ENCODE data around the gene ZNF77. TPM values are rescaled to one million over a fixed set of nuclear protein-coding genes. Genes with fewer than 3 reads are reported as not detected.

The ZNF77 gene
- total and polyA plus RNA-seq, 4 donors: 0.90 to 3.5 (median 1.9) TPM

- Histone ChIP-seq H3K9me3 (ENCODE audit: control insufficient read depth in 4 of 4, low read length in 3 of 4) (no peaks in the 10 kb centered on the region), H3K27me3 (ENCODE audit: control insufficient read depth in 4 of 4, insufficient read depth in 4 of 4, low read length in 3 of 4) (no peaks in the 10 kb centered on the region), H3K4me3 (ENCODE audit: low read depth in 1 of 3, low read length in 3 of 3) (no peak overlapping the region), H3K27ac (ENCODE audit: low read depth in 1 of 2, low read length in 2 of 2) (no peak overlapping the region), H3K36me3 (ENCODE audit: control insufficient read depth in 4 of 4, insufficient read depth in 3 of 4, low read depth in 1 of 4, low read length in 3 of 4) (no peaks in the 10 kb centered on the region), H3K4me1 (ENCODE audit: control insufficient read depth in 4 of 4, insufficient read depth in 4 of 4, low read length in 3 of 4) (peaks cover 0 to 5% (median 0%) of the 10 kb centered on the region in 4 donors), H3K9ac (ENCODE audit: low read depth in 1 of 2, low read length in 2 of 2) (no peak overlapping the region)
- no peak for DNase-seq (ENCODE audit: low spot score)
- TF ChIP-seq GABPA (IDR thresholded peaks at IDR 0.05 in 1 of 2, conservative IDR thresholded peaks at IDR 0.05 in 1 of 2): no peak
- TF ChIP-seq NR2F2 (IDR thresholded peaks at IDR 0.05): no peak
- TF ChIP-seq MAX (IDR thresholded peaks at IDR 0.05): no peak
- TF ChIP-seq JUND (IDR thresholded peaks at IDR 0.05): no peak
- WGBS: 96% methylated on average over 5 of the region's 5 CpGs
These were observed 18.4 kb upstream of the ZNF77 start for GRCh38 chr19:2963122-2963521.

GRCh38 chr19:2962018-2962670, 17.4 kb upstream of the ZNF77 start:
- no peak for DNase-seq (ENCODE audit: low spot score)
- H3K4me3 ChIP-seq (ENCODE audit: low read depth in 1 of 3, low read length in 3 of 3): no peak overlapping the region

GRCh38 chr19:2960120-2960519, 15.3 kb upstream of the ZNF77 start:
- Histone ChIP-seq H3K36me3 (ENCODE audit: control insufficient read depth in 4 of 4, insufficient read depth in 3 of 4, low read depth in 1 of 4, low read length in 3 of 4) (no peaks in the 10 kb centered on the region), H3K27ac (ENCODE audit: low read depth in 1 of 2, low read length in 2 of 2) (no peak overlapping the region), H3K4me3 (ENCODE audit: low read depth in 1 of 3, low read length in 3 of 3) (no peak overlapping the region), H3K9ac (ENCODE audit: low read depth in 1 of 2, low read length in 2 of 2) (no peak overlapping the region), H3K9me3 (ENCODE audit: control insufficient read depth in 4 of 4, low read length in 3 of 4) (no peaks in the 10 kb centered on the region), H3K27me3 (ENCODE audit: control insufficient read depth in 4 of 4, insufficient read depth in 4 of 4, low read length in 3 of 4) (no peaks in the 10 kb centered on the region), H3K4me1 (ENCODE audit: control insufficient read depth in 4 of 4, insufficient read depth in 4 of 4, low read length in 3 of 4) (peaks cover 0 to 5% (median 0%) of the 10 kb centered on the region in 4 donors)
- DNase-seq (ENCODE audit: low spot score): no peak
- WGBS: 91% methylated on average over 12 of the region's 12 CpGs
- TF ChIP-seq SP1 (IDR thresholded peaks at IDR 0.05) (no peak), MAX (IDR thresholded peaks at IDR 0.05) (no peak), HNF4G (IDR thresholded peaks at IDR 0.05) (no peak), EGR1 (IDR thresholded peaks at IDR 0.05; ENCODE audit: low read depth in 2 of 2) (no peak), NR2F2 (IDR thresholded peaks at IDR 0.05) (no peak), ATF3 (IDR thresholded peaks at IDR 0.05) (no peak), CTCF (IDR thresholded peaks at IDR 0.05; ENCODE audit: low read depth, low read length, missing input control) (no peak), FOXA1 (IDR thresholded peaks at IDR 0.05) (no peak), TAF1 (conservative IDR thresholded peaks at IDR 0.05) (no peak), RAD21 (IDR thresholded peaks at IDR 0.05) (no peak), RXRA (IDR thresholded peaks at IDR 0.05) (no peak)

More at GRCh38 chr19:2962018-2962670, 17.4 kb upstream of the ZNF77 start:
- 40% methylated on average over 17 of the region's 17 CpGs for WGBS
- TF ChIP-seq FOXA1 (IDR thresholded peaks at IDR 0.05): peak; percentile 26
- TF ChIP-seq CTCF (IDR thresholded peaks at IDR 0.05; ENCODE audit: low read depth, low read length, missing input control): peak; percentile 88
- peak; percentile 60 for TF ChIP-seq NR2F2 (IDR thresholded peaks at IDR 0.05)
- peak; percentile 84 to 90 for TF ChIP-seq JUND (IDR thresholded peaks at IDR 0.05)
- no peak for TF ChIP-seq FOXA2 (IDR thresholded peaks at IDR 0.05)
- no peak for TF ChIP-seq TAF1 (conservative IDR thresholded peaks at IDR 0.05)
- no peak for TF ChIP-seq ATF3 (IDR thresholded peaks at IDR 0.05)
- TF ChIP-seq RAD21 (IDR thresholded peaks at IDR 0.05): peak; percentile 92 to 93
- no peak for TF ChIP-seq SP1 (IDR thresholded peaks at IDR 0.05)
- Histone ChIP-seq H3K27ac (ENCODE audit: low read depth in 1 of 2, low read length in 2 of 2) (no peak overlapping the region), H3K36me3 (ENCODE audit: control insufficient read depth in 4 of 4, insufficient read depth in 3 of 4, low read depth in 1 of 4, low read length in 3 of 4) (no peaks in the 10 kb centered on the region), H3K9ac (ENCODE audit: low read depth in 1 of 2, low read length in 2 of 2) (no peak overlapping the region), H3K4me1 (ENCODE audit: control insufficient read depth in 4 of 4, insufficient read depth in 4 of 4, low read length in 3 of 4) (peaks cover 0 to 5% (median 0%) of the 10 kb centered on the region in 4 donors), H3K27me3 (ENCODE audit: control insufficient read depth in 4 of 4, insufficient read depth in 4 of 4, low read length in 3 of 4) (no peaks in the 10 kb centered on the region), H3K9me3 (ENCODE audit: control insufficient read depth in 4 of 4, low read length in 3 of 4) (no peaks in the 10 kb centered on the region)
